Transverse colon (tissue), 4 donors: ENCODE measurements around the gene MCRIP2.

Experiments used
- CTCF ChIP-seq, 5 experiments: fragments of 200-600 bp in 3 of 5; fragments of 450-650 bp in 2 of 5; sonication (generic) in 3 of 5; IDR thresholded peaks; 1 replicate in 2 of 5; 2 replicates in 3 of 5; pipeline ENCODE4 v1.5.1; 2016 to 2017; ENCODE audit warnings: antibody characterized with exemption in 5 of 5, inconsistent platforms in 3 of 5, mild to moderate bottlenecking in 2 of 5, moderate library complexity in 1 of 5
- POLR2A ChIP-seq: fragments of 450-650 bp; IDR thresholded peaks from one replicate; pipeline ENCODE4 v1.6.1; 2016; ENCODE audit warnings: antibody characterized with exemption, mild to moderate bottlenecking, moderate library complexity
- POLR2AphosphoS5 ChIP-seq, 3 donors: sonication (generic); formaldehyde crosslinking; IDR thresholded peaks; one replicate each; pipeline ENCODE4 v1.6.1; 2016; ENCODE audit warnings: antibody characterized with exemption in 3 of 3

- TF ChIP-seq POLR2A, result no peak
- TF ChIP-seq POLR2AphosphoS5 (IDR thresholded peaks at IDR 0.05), result no peak
- no peak for TF ChIP-seq CTCF (IDR thresholded peaks at IDR 0.05)
These were observed 36.7 kb downstream of the MCRIP2 start for GRCh38 chr16:678209-678857.
